Dendritic cell treated with granulocyte-macrophage colony-stimulating factor and Interleukin-4, amounts not matched to agents 40 ng/mL and 50 ng/mL, for 4 days (primary cell): Measurements from ENCODE around the gene PCDHB1.

Experiments
- H3K27ac Mint-ChIP-seq: one replicate; pipeline ENCODE4 v1.8.0; 2022; ENCODE audit warnings: mild to moderate bottlenecking, mixed read lengths
- H3K27me3 Mint-ChIP-seq: one replicate; pipeline ENCODE4 v1.8.0; 2022; ENCODE audit warnings: mild to moderate bottlenecking, mixed read lengths
- H3K36me3 Mint-ChIP-seq: one replicate; pipeline ENCODE4 v1.8.0; 2022; ENCODE audit warnings: low read depth, mixed read lengths
- H3K4me1 Mint-ChIP-seq: one replicate; pipeline ENCODE4 v1.8.0; 2022; ENCODE audit warnings: low read depth, mixed read lengths
- H3K4me3 Mint-ChIP-seq: one replicate; pipeline ENCODE4 v1.8.0; 2022; ENCODE audit warnings: mild to moderate bottlenecking, moderate library complexity, mixed read lengths
- H3K9me3 Mint-ChIP-seq: one replicate; pipeline ENCODE4 v1.8.0; 2022; ENCODE audit warnings: mixed read lengths
- intact Hi-C: fragments of 100-400 bp; cut with micrococcal nuclease; formaldehyde crosslinking; loops from one replicate; pipeline ENCODE4 v1.15.0; 2022

Gene PCDHB1, protein sequence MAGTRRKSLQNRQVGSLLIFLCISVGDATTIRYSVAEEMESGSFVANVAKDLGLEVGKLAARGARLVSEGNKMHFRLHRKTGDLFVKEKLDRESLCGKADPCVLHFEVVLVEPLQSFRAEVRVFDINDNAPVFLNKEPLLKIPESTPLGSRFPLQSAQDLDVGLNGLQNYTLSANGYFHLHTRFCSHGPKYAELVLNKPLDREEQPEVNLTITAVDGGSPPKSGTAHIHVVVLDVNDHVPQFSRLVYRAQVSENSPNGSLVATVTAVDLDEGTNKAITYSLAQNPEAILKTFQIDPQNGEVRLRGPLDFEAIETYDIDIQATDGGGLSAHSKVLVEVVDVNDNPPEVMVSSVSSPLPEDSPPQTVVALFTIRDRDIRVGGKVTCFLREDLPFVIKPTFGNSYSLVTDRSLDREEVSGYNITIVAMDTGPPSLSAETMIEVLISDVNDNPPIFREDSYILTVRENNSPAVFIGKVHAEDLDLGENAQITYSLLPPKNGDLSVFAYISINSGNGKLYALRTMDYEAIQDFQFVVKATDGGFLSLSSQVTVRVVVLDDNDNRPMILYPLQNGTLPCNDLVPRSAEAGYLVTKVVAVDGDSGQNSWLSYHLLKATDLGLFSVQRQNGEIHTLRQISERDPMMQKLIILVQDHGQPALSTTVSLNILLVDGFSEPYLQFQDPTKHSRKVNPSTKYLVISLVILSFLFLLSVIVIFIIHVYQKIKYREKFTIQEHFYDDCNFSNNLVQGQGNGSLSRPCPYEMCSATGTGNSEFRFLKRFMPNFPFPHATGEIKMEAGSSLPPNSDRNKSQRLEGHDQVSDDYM

DNA sequence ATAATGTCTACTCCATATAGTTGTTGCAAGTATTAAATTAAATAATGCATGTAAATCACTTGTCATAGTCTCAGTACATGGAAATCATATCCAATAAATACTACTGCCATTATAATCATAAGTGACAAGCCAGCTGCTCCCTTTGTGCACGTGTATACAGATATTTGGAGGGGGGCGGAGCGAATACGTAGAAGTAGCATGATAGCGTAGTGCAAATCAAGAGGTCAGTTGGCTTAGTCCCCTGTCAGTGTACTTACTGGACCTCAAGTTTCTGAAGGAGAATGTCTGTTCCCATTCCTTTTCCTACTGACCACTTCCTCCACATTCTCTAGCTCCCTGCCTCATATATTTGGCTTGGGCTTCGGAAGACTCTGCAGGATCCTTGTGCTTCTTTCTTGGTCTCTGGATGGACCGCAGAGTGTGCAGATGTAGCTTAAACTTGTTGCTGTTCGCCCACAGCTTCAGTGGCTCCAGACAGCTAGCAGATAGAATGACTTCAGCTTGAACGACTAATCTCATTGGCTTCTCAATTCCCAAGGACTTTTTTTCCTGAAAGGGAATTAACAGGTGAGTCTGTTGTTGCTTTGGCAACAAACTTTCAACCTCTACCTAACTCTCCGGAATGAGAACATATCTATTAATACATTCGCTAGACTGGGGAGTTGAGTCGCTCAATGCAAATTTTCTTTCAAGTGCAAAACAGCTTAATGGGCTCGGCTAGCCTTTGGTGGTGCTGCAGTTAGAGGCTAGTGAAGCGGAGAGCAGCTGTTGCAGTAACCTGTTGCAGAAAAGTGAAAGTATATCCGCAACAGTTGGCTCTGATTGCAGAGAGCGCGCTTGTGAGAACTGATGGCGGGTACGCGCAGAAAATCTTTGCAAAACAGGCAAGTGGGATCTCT lies at the start of gene PCDHB1:
Gene PCDHB1 (plus strand): TSS at position 753 of the 899 bp plus-strand sequence. CDS start 97 bp downstream, at position 850.
- Mint-ChIP-seq H3K4me1 (no peaks in the 10 kb centered on the region), H3K4me3 (no peak within 1 kb of the TSS), H3K9me3 (peaks cover 53% of the 10 kb centered on the region), H3K27me3 (peaks cover 18% of the 10 kb centered on the region), H3K27ac (no peak within 1 kb of the TSS), H3K36me3 (no peaks in the 10 kb centered on the region)
- intact Hi-C loops = no loop called here

DNA sequence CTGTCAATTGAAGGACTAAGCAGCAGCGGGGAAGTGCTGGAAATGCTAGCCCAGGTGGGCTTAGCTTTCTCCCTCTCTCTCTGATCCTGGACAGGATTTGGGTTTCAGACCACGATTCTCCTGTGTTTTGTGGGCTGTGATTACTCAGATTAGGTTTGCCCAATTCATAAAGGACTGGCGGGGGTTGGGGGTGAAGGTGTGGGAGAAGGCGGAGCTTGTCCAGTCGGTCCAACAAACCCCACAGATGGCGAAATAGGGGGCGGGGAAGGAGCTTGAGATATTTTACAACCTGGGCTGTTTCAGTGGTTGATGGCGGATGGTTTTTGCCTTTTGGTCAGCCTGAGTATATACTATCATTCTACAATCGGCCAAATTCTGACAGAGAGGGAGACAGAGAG lies 49.7 kb upstream of the PCDHB1 start:
- Mint-ChIP-seq H3K27me3 (peaks cover 12% of the 10 kb centered on the region), H3K4me3 (no peak overlapping the region), H3K9me3 (peaks cover 21% of the 10 kb centered on the region), H3K36me3 (no peaks in the 10 kb centered on the region), H3K4me1 (no peaks in the 10 kb centered on the region), H3K27ac (no peak overlapping the region)
- intact Hi-C loops = no loop called here

GRCh38 chr5:141001844-141002604 lies 49.1 kb upstream of the PCDHB1 start:
- H3K9me3 Mint-ChIP-seq = peaks cover 27% of the 10 kb centered on the region
- no peaks in the 10 kb centered on the region for H3K36me3 Mint-ChIP-seq
- H3K27me3 Mint-ChIP-seq = peaks cover 12% of the 10 kb centered on the region
- intact Hi-C loops = no loop called here
- H3K4me3 Mint-ChIP-seq = no peak overlapping the region
- H3K4me1 Mint-ChIP-seq = no peaks in the 10 kb centered on the region
- no peak overlapping the region for H3K27ac Mint-ChIP-seq

GRCh38 chr5:141002605-141002965 lies 48.6 kb upstream of the PCDHB1 start:
- peaks cover 12% of the 10 kb centered on the region for H3K27me3 Mint-ChIP-seq
- no peaks in the 10 kb centered on the region for H3K4me1 Mint-ChIP-seq
- intact Hi-C loops = no loop called here
- H3K9me3 Mint-ChIP-seq = peaks cover 30% of the 10 kb centered on the region
- no peak overlapping the region for H3K27ac Mint-ChIP-seq
- H3K36me3 Mint-ChIP-seq = no peaks in the 10 kb centered on the region
- no peak overlapping the region for H3K4me3 Mint-ChIP-seq

DNA sequence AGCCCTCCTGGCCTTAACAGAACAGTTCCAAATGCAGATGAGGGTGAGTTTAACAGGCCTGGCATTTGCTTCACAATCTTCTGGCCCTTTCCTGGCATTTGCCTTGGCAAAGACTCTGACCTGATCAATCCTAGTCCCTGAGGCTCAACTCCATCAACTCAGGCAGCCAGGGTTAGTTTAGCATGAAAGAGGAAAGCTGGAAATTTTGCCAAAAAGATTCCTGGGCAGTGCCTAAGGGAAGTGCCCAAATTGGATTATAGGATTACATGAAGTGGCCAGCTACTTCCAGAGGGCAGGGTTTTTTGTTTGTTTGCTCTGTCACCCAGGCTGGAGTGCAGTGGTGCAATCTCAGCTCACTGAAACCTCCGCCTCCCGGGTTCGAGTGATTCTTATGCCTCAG lies 48.1 kb upstream of the PCDHB1 start:
- Mint-ChIP-seq H3K4me1 (no peaks in the 10 kb centered on the region), H3K36me3 (no peaks in the 10 kb centered on the region), H3K27me3 (peaks cover 12% of the 10 kb centered on the region), H3K4me3 (no peak overlapping the region), H3K9me3 (peaks cover 30% of the 10 kb centered on the region), H3K27ac (no peak overlapping the region)
- intact Hi-C loops = no loop called here

GRCh38 chr5:141003791-141004611 lies 47.2 kb upstream of the PCDHB1 start:
- Mint-ChIP-seq H3K36me3 (no peaks in the 10 kb centered on the region), H3K27me3 (peaks cover 12% of the 10 kb centered on the region), H3K4me3 (no peak overlapping the region), H3K27ac (no peak overlapping the region), H3K9me3 (peaks cover 30% of the 10 kb centered on the region), H3K4me1 (no peaks in the 10 kb centered on the region)
- intact Hi-C loops = no loop called here

DNA sequence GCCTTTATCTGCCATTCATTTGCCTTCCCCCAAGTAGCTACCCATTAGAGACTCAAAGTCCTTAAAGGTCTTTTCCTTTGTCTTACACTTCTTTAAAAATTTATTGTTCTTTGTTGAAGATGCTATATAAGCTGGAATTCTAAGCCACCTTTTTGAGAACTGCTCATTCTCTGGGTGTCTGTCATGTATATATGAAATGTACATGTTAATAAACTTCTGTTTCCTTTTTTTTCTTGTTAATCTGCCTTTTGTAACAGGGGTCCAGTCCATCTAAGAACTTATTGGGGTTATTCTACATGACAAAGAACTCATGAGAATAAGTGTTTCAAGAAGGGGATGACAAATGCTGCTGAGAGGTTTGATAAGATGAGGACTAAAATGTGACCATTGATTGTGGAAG lies 43.4 kb upstream of the PCDHB1 start:
- H3K27me3 Mint-ChIP-seq = no peaks in the 10 kb centered on the region
- no peak overlapping the region for H3K4me3 Mint-ChIP-seq
- no peaks in the 10 kb centered on the region for H3K36me3 Mint-ChIP-seq
- H3K27ac Mint-ChIP-seq = no peak overlapping the region
- peaks cover 28% of the 10 kb centered on the region for H3K9me3 Mint-ChIP-seq
- H3K4me1 Mint-ChIP-seq = no peaks in the 10 kb centered on the region
- intact Hi-C loops = no loop called here

- Mint-ChIP-seq H3K4me1 (no peaks in the 10 kb centered on the region), H3K9me3 (peaks cover 26% of the 10 kb centered on the region), H3K27me3 (no peaks in the 10 kb centered on the region), H3K4me3 (no peak overlapping the region), H3K36me3 (no peaks in the 10 kb centered on the region), H3K27ac (no peak overlapping the region)
- intact Hi-C loops = no loop called here
Observed at GRCh38 chr5:141010047-141010793, 41.0 kb upstream of the PCDHB1 start.

GRCh38 chr5:141017943-141018342 lies 33.2 kb upstream of the PCDHB1 start:
- H3K36me3 Mint-ChIP-seq = no peaks in the 10 kb centered on the region
- H3K9me3 Mint-ChIP-seq = peaks cover 9% of the 10 kb centered on the region
- H3K27me3 Mint-ChIP-seq = no peaks in the 10 kb centered on the region
- no peak overlapping the region for H3K4me3 Mint-ChIP-seq
- no peaks in the 10 kb centered on the region for H3K4me1 Mint-ChIP-seq
- intact Hi-C loops = no loop called here
- no peak overlapping the region for H3K27ac Mint-ChIP-seq

DNA sequence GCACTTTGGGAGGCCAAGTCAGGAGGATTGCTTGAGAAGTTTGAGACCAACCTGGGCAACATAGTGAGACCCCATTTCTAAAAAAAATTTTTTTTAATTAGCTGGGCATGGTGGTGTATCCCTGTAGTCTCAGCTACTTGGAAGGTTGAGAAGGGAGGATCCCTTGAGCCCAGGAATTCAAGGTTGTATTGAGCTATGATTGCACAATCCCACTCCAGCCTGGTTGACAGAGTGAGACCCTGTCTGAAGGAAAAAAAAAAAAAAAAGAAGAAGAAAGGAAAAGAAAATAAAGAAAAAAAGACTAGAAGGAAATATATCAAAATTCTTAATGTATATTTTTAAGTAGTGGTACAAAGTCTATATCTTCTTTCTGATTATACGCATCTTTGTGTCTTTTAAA lies 28.8 kb upstream of the PCDHB1 start:
- Mint-ChIP-seq H3K27me3 (no peaks in the 10 kb centered on the region), H3K9me3 (peaks cover 20% of the 10 kb centered on the region), H3K27ac (no peak overlapping the region), H3K36me3 (no peaks in the 10 kb centered on the region), H3K4me3 (no peak overlapping the region), H3K4me1 (no peaks in the 10 kb centered on the region)
- intact Hi-C loops = no loop called here

GRCh38 chr5:141031006-141031405 lies 20.2 kb upstream of the PCDHB1 start:
- intact Hi-C loops = no loop called here
- Mint-ChIP-seq H3K4me3 (no peak overlapping the region), H3K27me3 (no peaks in the 10 kb centered on the region), H3K9me3 (peaks cover 9% of the 10 kb centered on the region), H3K27ac (no peak overlapping the region), H3K36me3 (no peaks in the 10 kb centered on the region), H3K4me1 (no peaks in the 10 kb centered on the region)

DNA sequence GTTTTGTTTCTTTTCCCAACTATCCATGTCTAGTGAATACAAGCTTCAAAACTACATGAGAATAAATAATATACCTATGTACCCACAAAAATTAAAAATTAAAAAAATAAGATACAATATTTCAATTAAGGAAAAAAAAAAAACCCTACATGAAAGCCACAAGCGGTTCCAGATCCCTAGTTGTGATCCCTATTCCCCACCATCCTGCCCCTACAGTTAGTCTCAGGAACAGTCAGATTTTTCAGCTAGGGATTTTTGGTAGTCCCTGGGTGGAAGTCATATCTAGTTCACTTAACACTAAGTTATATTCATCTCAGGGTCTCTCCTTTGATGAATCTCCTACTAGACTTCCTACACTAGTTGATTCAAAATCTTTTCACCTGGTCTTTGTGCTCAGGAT lies 18.5 kb upstream of the PCDHB1 start:
- no peak overlapping the region for H3K27ac Mint-ChIP-seq
- H3K4me3 Mint-ChIP-seq = no peak overlapping the region
- no peaks in the 10 kb centered on the region for H3K27me3 Mint-ChIP-seq
- no peaks in the 10 kb centered on the region for H3K36me3 Mint-ChIP-seq
- H3K9me3 Mint-ChIP-seq = peaks cover 9% of the 10 kb centered on the region
- intact Hi-C loops = no loop called here
- H3K4me1 Mint-ChIP-seq = no peaks in the 10 kb centered on the region
